ENCODE results near the gene PRPF40B.

GRCh38 chr12:49632401-49632800 lies 9.0 kb downstream of the PRPF40B start:
- TF ChIP-seq, protein P1, sequence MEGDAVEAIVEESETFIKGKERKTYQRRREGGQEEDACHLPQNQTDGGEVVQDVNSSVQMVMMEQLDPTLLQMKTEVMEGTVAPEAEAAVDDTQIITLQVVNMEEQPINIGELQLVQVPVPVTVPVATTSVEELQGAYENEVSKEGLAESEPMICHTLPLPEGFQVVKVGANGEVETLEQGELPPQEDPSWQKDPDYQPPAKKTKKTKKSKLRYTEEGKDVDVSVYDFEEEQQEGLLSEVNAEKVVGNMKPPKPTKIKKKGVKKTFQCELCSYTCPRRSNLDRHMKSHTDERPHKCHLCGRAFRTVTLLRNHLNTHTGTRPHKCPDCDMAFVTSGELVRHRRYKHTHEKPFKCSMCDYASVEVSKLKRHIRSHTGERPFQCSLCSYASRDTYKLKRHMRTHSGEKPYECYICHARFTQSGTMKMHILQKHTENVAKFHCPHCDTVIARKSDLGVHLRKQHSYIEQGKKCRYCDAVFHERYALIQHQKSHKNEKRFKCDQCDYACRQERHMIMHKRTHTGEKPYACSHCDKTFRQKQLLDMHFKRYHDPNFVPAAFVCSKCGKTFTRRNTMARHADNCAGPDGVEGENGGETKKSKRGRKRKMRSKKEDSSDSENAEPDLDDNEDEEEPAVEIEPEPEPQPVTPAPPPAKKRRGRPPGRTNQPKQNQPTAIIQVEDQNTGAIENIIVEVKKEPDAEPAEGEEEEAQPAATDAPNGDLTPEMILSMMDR (IDR thresholded peaks at IDR 0.05): no peak
- TF ChIP-seq POLR2A (IDR thresholded peaks at IDR 0.05): no peak

Data from right lobe of liver (tissue), 4 donors.